ENCODE measurements around the gene ZNF653. TPM values are rescaled to one million over a fixed set of nuclear protein-coding genes. Genes with fewer than 3 reads are reported as not detected.

The ZNF653 gene, protein sequence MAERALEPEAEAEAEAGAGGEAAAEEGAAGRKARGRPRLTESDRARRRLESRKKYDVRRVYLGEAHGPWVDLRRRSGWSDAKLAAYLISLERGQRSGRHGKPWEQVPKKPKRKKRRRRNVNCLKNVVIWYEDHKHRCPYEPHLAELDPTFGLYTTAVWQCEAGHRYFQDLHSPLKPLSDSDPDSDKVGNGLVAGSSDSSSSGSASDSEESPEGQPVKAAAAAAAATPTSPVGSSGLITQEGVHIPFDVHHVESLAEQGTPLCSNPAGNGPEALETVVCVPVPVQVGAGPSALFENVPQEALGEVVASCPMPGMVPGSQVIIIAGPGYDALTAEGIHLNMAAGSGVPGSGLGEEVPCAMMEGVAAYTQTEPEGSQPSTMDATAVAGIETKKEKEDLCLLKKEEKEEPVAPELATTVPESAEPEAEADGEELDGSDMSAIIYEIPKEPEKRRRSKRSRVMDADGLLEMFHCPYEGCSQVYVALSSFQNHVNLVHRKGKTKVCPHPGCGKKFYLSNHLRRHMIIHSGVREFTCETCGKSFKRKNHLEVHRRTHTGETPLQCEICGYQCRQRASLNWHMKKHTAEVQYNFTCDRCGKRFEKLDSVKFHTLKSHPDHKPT
- 6.3 TPM for polyA plus RNA-seq (2013, experiment 1 of 2; ENCODE audit: insufficient read length)
- polyA plus RNA-seq (2013, experiment 2 of 2; ENCODE audit: insufficient read length): 5.4 TPM

DNA sequence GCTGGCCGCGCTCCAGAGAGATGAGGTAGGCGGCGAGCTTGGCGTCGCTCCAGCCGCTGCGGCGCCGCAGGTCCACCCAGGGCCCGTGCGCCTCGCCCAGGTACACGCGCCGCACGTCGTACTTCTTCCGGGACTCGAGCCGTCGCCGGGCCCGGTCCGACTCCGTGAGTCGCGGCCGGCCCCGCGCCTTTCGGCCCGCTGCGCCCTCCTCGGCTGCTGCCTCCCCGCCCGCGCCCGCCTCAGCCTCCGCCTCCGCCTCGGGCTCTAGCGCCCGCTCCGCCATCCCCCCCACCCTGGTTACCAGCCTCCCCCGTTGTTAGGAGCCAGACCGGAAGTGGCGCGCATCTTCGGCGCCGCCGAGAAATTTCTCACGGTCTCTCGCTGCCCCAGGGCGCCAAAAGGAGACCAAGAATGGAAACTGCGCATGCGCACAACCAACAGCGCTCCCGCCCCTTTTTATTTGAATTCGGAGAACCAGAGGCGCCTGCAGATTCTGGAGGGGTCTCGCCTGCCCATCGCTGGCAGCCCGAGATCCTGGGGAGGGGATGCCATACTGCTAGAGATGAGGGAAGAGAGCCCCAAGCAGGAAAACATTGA is at the start of gene ZNF653:
Gene ZNF653 (minus strand): TSS at position 336 of the 597 bp plus-strand sequence. CDS start 53 bp downstream, at position 283.
- DNase-seq: peak; percentile 97

DNA sequence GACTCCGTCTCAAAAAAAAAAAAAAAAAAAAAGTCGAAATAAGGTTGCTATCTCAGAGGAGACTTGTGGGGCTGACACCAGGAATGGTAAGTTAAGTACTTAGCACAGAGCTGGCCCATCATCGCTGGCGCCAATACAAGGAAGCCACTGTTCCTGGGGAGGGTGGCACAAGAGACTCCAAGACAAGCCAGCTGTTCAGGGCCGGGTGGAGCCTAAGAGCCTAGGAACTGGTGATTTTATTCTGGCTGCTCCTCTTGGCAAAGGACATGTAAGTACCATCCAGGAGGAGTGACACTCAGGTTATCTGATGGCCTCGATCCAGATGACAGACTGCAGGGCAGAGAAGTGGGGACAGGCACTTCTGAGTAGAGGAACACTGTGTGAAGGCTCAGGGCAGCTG is 49.6 kb upstream of the ZNF653 start:
- DNase-seq: no peak

DNA sequence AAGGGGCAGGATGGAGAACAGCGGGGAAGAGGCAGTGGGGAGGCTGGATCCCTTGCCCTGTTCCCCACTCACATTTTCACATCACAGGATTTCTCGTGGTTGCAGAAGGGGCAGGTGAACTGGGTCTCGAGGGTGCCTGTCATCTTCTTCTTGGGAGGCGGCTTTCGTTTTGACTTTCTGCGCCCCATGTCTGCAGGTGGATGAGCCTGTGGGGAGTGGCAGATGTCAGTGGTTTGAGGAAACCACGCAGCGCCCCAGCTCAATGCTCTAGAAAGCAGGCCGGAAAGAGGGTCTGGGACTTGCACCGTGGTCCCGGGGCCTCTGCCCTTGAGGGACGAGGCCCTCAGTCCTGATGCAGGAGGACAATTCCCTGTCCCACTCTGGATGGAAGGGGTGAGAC is 48.5 kb upstream of the ZNF653 start:
- no peak for DNase-seq

DNA sequence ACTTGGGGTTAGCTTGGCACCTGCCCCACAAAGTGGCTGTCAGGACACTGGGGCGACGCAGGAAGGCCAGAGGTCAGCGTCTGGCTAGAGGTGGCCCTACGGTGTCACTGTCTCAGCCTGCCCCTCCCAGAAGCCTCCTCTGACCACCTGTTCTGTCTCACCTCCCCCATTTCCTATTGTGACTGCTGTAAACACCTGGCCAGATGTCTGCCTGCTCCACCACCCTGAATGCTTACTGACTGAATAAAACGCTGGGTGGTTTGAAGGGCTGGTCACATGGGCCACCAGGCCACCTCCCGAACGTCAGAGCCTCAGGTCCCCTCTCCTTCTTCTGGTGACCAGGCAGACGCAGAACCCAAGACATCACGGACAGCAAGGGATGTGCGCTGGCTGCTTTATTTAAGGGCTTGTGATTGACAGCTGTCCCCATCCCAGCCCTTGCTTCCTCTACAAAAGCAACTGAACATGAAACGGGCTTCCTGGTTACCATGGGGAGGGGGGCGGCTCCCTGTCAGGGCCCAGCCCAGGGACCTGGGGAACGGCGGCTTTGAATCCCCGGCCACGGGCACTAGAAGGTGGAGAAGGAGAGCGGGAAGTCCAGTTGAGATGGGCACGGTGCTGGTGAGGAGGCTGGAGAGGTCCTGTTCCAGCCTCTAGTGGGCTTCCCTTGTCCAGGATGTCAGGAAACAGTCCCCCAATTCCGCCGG is 47.2 kb upstream of the ZNF653 start:
- no peak for DNase-seq

DNA sequence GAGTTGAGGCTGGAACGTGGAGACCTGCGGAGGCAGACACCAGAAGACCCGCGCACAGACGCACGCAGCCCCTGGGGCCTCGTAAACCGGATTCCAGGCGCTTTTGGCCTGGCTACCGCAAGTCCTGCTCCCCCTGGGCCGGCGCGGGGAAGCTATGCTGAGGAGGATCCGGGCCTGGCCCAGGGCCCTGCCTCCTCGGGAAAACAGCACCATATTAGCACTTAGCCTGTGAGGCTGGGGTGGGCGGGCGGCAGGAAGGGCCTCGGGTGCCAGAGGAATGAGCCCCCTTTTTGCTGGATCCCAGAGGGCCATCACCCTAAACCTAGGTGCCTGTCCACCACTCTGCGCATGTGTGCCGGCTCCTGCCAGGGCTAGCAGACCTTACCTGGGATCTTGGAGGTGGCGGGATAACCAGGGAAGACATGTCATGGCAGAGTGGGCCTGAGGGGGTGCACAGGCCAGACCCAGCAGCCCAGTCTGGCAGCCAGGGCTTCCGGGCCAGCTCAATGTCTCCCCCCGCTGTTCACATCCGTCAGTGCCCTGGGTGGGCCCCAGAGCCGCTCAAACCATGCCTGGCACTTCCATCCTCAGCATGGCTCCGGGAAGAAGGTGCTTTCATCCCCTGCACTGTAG is 46.1 kb upstream of the ZNF653 start:
- DNase-seq: peak; percentile 34

DNA sequence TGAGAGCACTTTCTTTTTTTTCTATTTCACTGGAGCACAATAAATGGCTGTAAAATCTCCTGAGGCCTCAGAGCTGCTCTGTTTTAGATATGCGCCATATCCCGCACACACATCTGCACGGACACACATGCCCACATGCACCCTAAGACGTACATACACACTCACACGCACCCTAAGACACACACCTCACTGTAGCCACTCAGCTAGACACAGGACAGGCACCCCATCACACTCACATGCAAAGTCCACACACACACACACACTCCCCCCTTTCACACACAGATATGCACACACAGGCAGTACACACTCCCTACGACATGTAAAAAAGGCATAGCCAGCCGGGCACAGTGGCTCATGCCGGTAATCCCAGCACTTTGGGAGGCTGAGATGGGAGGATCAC is 44.6 kb upstream of the ZNF653 start:
- no peak for DNase-seq

DNA sequence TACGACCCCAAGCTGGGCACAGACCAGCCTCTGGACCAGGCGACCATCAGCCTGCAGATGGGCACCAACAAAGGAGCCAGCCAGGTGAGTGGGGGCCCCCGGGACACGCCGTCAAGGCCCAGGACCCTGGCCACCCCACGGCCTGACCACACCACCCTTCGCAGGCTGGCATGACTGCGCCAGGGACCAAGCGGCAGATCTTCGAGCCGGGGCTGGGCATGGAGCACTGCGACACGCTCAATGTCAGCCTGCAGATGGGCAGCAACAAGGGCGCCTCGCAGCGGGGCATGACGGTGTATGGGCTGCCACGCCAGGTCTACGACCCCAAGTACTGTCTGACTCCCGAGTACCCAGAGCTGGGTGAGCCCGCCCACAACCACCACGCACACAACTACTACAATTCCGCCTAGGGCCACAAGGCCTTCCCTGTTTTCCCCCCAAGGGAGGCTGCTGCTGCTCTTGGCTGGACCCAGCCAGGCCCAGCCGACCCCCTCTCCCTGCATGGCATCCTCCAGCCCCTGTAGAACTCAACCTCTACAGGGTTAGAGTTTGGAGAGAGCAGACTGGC is 43.8 kb upstream of the ZNF653 start:
- DNase-seq: no peak

DNA sequence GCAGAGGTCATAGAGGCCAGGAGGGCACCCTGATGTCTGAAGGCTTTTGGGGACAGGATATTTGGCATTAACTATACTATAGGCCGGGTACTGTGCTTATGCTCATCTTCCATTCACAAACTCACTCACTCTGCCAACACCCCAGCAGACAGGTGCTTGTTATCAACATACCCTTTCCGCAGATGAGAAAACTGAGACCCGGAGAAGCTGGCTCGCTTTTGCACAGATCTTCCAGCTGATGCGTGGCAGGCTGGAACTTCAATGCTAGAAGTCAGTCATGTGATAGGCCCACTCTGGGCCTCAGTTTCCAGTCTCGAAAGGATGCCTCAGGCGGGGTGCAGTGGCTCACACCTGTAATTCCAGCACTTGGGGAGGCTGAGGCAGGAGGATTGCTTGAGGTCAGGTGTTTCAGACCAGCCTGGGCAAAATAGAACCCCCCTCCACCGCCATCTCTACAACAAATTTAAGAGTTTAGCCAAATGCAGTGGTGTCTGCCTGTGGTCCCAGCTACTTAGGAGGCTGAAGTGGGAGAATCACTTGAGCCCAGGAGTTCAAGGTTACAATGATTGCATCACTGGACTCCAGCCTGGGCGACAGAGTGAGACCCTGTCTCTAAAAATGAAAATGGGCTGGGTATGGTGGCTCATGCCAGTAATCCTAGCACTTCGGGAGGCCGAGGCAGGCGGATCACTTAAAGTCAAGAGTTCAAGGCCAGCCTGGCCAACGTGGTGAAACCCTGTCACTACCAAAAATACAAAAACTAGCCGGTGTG is 42.5 kb upstream of the ZNF653 start:
- DNase-seq: no peak

DNA sequence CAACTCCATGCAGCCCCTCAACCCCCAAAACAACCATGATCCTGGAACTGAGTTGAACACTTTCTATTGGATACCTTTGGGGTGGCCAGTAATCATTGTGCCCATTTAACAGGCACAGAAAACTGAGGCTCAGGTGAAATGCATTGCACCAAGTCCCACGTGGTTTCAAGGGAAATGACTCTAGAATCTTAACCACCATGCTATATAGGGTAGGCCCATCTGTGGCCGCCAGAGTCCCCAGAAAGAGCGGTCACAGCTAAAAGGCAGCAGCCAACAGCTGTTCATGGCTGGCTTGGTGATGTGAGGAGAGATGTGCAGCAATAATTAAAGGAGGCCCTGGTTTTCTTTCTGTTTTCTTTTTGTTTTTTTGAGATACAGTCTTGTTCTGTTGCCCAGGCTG is 35.6 kb upstream of the ZNF653 start:
- DNase-seq: no peak

DNA sequence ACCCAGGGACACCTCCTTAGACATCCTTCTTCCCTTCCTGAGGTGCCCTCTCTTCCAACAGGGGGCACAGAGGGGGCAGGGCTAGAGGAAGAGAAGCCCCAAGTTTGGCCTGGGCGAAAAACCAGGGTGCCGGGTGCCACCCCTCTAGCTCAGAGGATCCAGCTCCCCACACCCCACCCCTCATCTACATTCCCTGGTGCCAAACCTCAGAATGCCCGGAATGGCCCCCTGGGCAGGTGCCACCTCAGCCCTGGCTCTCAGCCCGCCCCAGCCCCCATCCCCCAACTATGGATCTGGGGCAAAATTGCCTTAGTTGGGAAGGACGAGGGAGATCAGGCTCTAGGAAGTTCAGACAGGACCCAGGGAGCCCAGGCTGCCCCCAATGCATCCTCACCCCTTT is 35.0 kb upstream of the ZNF653 start:
- DNase-seq: peak; percentile 56

DNA sequence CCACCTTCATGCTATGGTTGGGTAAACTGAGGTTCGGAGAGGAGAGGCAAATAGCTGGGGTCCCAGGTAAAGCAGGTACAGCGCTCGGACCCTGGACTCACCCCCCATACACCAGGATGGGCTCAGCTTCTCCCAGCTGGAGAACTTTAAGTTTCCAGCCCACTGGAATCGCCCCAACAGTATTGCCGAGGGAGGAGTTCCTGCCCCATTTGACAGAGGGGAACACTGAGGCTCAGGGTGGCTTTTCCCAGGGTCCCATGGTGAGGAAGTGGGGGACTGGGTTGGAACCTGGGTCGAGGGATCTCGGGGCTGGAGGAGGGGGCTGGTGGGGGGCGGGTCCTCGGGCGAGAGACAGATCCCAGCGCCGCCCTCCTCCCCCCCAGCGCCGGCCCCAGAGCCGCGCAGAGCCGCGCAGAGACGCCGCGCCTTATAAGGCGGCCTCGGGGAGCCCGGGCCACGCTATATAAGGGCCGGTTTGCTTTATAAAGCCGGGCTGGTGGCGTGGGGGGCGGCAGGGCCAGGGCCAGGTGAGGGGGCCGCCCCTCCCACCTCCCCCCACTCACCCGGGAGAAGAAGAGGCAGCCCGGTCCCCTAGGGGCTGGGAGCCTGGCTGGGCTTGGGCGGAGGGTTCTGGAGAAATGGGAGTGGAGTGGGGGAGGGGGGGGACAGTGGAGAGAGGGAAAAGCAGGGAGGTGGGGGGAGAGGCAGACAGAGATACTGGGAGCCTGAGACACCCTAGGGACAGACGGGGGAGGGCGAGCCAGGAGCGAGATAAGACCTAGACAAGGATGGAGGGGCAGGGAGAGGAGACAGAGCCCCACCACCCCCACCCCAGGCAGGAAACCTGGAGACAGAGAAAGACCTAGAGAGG is 34.1 kb upstream of the ZNF653 start:
- DNase-seq: peak; percentile 85

DNA sequence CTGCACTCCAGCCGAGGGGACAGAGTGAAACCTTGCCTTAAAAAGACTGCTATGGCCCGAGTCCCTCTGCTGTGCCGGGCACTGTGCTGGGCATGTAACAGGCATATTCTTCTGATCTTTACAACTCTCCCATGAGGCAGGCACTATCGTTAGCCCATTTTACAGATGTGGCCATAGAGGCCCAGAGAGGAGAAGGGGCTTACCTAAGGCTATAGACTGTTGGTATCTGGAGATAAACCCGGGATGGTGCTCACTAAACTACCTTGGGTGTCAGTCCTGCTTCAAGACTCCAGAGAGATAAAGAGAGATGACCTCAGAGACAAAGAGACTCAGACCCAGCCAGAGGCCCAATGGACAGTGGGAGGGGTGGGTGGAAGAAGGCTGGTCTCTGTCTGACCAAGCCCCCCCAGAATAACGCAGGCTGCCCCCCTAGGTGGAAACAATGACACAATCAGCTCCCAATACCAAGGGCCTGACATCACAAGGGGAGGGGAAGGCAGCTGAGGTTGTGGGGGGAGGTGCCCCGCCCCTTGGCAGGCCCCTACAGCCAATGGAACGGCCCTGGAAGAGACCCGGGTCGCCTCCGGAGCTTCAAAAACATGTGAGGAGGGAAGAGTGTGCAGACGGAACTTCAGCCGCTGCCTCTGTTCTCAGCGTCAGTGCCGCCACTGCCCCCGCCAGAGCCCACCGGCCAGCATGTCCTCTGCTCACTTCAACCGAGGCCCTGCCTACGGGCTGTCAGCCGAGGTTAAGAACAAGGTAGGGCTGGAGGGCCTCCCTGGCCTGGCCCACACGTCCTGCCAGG is 32.8 kb upstream of the ZNF653 start, which contains the start of gene CNN1:
Gene CNN1 (plus strand): TSS at position 620 of the 805 bp plus-strand sequence. CDS start 77 bp downstream, at position 697.
- DNase-seq: peak; percentile 97

DNA sequence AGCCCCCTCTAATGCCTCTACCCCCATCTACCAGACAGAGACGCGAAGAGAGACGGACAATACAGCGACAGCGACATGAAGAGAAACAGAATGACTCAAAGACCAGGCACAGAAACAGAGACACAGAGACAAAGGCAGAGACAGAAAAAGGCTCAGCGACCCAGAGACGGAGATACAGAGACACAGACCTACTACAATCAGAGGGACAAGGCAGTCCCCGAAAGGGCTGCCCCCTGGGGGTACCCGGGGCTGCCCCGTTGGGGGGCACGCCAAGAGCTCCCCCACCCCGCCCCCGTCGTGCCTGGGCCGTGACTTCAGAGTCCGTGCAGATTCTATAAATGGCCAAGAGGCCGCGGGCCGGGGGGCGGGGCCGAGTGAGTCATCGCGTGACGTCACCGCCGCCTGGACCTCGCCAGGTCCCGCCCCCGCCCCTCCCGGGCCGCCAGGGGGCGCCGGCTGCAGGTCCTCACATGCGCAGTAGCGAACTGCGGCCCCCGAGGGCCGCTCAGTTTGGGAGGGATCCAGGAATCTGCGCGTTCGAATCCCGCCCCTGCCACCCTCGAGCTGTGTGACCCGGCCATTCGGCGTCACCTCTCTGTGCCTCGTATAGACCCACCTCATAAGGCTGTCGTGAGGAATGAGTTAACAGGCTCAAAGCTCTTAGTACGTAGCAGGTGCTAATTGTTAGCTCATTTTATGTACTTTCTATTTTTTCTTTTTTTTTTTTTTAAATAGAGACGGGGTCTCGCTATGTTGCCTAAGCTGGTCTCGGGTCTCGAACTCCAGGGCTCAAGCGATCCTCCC is 30.4 kb upstream of the ZNF653 start:
- DNase-seq: peak; percentile 93

DNA sequence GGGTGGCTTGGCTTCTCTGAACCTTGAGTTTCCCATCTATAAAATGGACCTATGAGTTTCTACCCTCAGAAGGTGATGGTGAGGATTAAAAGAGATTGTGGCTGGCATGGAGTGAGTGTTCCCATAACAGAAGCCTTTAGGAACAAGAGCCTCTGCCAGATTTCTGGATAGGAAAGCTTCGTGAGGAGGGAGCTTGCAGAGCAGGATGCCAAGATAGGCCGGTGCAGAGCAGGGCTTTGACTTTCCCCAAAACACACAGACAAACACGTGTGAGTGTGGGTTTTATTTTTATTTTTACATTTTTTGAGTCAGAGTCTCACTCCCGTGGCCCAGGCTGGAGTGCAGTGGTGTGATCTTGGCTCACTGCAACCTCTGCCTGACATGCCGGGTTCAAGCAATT is 29.3 kb upstream of the ZNF653 start:
- peak; percentile 25 for DNase-seq

DNA sequence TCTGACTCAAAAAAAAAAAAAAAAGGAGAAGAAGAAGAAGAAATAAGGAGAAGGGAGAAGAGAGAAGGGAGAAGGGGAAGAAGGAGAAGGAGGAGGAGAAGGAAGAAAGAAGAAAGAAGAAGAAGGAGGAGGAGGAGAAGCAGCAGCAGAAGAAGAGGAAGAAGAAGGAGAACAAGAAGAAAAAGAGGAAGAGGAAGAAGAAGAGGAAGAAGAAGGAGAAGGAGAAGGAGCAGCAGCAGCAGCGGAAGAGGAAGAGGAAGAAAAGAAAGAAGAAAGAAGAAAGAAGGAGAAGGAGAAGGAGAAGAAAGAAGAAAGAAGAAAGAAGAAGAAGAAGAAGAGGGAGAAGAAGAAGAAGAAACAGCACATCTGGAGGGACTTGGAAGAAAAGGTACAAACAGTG is 28.9 kb upstream of the ZNF653 start:
- DNase-seq: no peak

DNA sequence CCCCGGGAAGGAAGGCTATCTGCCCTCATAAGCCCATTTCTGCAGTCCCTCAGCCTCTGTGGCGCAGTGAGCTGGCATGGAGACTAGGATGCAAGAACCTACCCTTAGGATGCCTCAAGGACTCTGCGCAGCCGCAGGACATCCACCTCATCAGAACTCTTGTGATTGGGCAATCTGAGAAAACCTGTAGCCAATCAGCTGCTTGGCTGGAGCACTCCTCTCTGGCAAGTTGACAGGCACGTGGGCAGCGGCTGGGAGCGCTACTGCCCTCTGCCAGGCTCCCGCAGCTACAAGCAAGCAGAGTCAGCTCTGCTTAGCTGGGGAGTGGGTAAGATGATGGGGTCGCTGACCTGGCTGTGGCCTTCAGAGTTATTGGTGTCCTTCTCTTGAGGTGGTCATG is 24.8 kb upstream of the ZNF653 start:
- DNase-seq: peak; percentile 86

DNA sequence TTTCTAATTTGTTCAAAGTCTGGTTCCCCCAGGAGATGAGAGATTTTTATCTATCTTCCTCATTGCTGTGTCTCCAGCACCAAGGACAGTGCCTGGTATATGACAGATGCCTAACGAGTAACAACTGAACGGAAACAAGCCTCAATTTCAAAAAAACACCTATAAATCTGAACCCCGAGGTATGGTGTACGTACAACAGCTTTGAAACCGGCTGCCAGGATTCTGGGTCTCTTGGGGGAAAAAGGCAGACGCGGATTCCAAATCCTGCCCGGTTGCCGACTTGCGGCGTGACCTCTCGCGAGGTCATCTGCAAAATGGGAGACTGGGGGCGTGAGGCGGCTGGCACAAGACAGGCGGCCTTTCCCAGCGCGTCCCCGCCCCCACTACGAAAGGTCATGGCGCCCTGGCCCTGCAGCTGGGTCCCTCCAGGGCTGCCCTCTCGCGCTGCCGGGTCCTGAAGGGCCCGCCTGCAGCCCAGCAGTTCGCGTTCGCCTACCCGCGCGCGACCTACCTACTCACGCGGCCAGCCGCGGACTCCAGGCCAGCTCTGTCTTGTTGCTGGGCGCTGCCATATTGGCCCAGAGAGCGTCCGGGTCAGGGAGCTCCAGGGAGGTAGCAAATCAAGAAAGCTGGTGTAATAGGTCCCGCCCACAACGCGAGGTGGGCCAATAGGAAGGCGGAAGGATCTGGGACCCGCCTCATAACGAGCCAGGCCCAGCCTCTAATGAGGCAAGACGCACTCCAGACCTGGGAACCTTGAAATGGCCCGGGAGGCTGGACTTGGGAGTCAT is 23.1 kb upstream of the ZNF653 start, which contains the start of gene ECSIT:
Gene ECSIT (minus strand): TSS at position 584 of the 791 bp plus-strand sequence. CDS start 9,964 bp downstream, outside the sequence.
- peak; percentile 99 for DNase-seq
